HepG2 (cell line): ENCODE measurements around the gene LSS.
"Not testable (repeated sequence)": the region's sequence is repeated elsewhere in the genome, so short reads cannot be mapped to it uniquely, and the experiment has no call there.

ENCODE experiments used
- HNRNPUL1 ChIP-seq: fragments of 200-400 bp; formaldehyde crosslinking; IDR thresholded peaks from 2 replicates; pipeline ENCODE4 v1.6.1; 2017; ENCODE audit warnings: low read depth, mild to moderate bottlenecking, low read length, moderate library complexity
- JUN ChIP-seq: sonication (generic); formaldehyde crosslinking; IDR thresholded peaks from 2 replicates; pipeline ENCODE4 v1.4.0; 2020; ENCODE audit warnings: mild to moderate bottlenecking, missing genetic modification reagents
- MED8 ChIP-seq: sonication (generic); formaldehyde crosslinking; IDR thresholded peaks from 2 replicates; pipeline ENCODE4 v1.8.1; 2023; ENCODE audit warnings: mild to moderate bottlenecking, missing genetic modification reagents; ENCODE audit not compliant: insufficient replicate concordance
- NCOA1 ChIP-seq: sonication (generic); formaldehyde crosslinking; IDR thresholded peaks from 2 replicates; pipeline ENCODE4 v1.9.0; 2021; ENCODE audit warnings: missing genetic modification reagents
- SOX6 ChIP-seq, 2 experiments: fragments of 450-650 bp in 1 of 2; sonication (generic) in 1 of 2; formaldehyde crosslinking in 1 of 2; IDR thresholded peaks; 2 replicates each; pipeline versions ENCODE4 v1.4.0 to v1.6.1; 2017 to 2020; ENCODE audit warnings: antibody characterized with exemption in 1 of 2, mild to moderate bottlenecking in 1 of 2, missing genetic modification reagents in 1 of 2
- TCF7L2 ChIP-seq: IDR thresholded peaks from 2 replicates; pipeline ENCODE4 v1.6.1; 2011; ENCODE audit warnings: mild to moderate bottlenecking, low read depth, low read length, moderate library complexity
- ZNF256 ChIP-seq: sonication (generic); formaldehyde crosslinking; conservative IDR thresholded peaks from 2 replicates; pipeline ENCODE4 v1.4.0; 2020; ENCODE audit warnings: missing genetic modification reagents

- not testable (repeated sequence) for TF ChIP-seq NCOA1 (CRISPR knock-in tag); JUN (CRISPR knock-in tag); HNRNPUL1; ZNF256 (CRISPR knock-in tag); TCF7L2; MED8 (CRISPR knock-in tag); SOX6 (IDR thresholded peaks at IDR 0.05); SOX6 (CRISPR knock-in tag; IDR thresholded peaks at IDR 0.05)
Observed at GRCh38 chr21:46183337-46183909, 45.2 kb downstream of the LSS start.
